DMS79 (cell line): ENCODE data around the gene RFX4.
A peak's percentile ranks its signal among the peaks of the same experiment; 100 is the strongest.
"Not testable (repeated sequence)": the region's sequence is repeated elsewhere in the genome, so short reads cannot be mapped to it uniquely, and the experiment has no call there.

Experiments used
- DNase-seq: peaks from one replicate; lab custom pipeline; 2025; lab: John Stamatoyannopoulos, UW

The RFX4 gene

GRCh38 chr12:106726603-106727202, 143.9 kb downstream of the RFX4 start:
- not testable (repeated sequence) for DNase-seq

DNA sequence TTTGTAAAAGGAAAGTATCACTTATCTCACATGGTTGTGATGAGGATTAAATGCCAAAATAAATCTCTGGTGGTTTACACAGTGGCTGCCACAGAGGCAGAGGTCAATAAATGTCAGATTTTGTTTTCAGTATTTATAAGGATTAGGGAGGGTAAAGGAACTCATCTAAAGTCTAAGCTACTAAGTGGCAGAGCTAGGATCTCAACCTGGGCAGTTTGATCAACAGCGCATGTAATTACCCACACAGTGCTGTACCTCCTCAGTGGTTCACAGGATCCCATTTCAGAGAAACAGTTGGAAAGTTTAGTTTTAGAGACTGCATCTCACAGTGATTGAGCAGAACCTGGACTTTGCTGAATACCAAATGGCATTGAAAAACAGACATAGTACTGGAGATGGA, 146.8 kb downstream of the RFX4 start:
- no peak for DNase-seq

- no peak for DNase-seq
Measured at GRCh38 chr12:106732890-106733289, 150.1 kb downstream of the RFX4 start.

DNA sequence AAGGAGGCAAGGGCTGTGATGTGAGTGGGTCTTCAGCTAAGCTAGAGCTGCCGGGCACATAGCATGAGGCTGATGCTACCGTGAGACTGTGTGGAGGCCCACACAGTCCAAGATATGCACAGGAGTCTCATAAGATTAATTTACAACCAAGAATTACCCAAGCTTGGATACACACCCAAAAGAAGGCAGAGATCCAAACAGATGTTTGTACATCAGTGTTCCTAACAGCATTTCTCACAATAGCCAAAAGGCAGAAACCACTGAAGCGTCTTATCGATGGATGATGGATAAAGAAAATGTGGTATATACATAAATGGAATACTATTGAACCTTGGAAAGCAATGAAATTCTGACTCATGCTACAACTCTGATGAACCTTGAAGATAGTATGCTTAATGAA, 150.9 kb downstream of the RFX4 start:
- no peak for DNase-seq

GRCh38 chr12:106736051-106736957, 153.5 kb downstream of the RFX4 start:
- DNase-seq: peak; percentile 5

DNA sequence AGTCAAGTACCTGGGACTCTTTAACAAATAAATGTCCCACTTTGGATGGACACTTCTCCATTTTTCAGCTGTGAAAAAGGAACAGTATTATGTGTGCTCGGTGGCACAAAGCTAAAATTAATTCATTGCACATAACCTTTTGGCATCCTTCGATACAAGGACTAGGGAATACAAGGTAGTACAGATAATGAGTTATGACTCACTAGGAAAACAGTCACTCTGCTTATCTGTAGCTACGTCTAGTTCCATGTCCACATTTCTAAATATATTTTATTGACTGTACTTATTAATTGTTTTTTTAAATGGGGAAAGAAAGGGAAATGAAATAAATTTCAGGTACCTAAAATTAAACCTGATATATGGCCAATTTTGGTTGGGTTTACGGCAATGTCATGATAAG, 156.5 kb downstream of the RFX4 start:
- DNase-seq: no peak

- DNase-seq: no peak
Measured at GRCh38 chr12:106739815-106740530, 157.2 kb downstream of the RFX4 start.

DNA sequence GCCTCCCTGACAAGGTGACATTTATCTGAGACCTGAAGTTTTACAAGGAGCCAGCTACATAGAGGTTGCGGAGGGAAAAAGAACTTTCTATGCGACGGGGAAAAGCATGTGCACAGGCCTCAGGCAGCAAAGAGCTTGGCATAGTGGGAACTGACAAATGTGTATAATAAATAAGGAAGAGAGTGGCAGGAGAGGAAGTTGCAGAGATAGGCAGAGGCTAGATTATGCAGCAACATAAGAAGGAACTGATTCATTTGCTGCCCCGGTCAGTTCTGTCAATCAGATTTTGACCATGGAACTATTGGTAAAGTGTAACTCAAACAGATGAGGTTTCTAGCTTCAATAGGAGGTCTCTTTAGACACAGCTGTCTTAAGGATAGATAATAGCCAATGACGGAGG, 158.0 kb downstream of the RFX4 start:
- no peak for DNase-seq

DNA sequence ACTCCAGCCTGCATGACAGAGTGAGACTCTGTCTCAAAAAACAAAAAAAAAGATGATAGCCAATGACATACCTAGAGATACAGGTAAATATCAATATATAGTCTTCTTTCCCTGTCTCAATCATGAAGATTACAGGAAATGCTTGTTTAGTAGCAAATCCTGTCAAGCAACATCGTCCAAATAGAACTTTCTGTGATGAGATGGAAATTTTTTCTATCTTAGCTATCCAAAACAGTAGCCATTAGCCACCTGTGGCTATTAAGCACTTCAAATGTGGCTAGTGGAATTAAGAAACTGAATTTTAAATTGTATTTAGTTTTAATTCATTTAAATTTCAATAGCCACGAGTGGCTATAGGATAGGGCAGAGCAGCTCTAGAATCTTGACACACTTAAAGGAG, 158.4 kb downstream of the RFX4 start:
- no peak for DNase-seq

- DNase-seq: no peak
Measured at GRCh38 chr12:106743270-106743988, 160.6 kb downstream of the RFX4 start.

GRCh38 chr12:106744600-106744999, 161.8 kb downstream of the RFX4 start:
- DNase-seq: no peak

GRCh38 chr12:106745181-106745745, 162.5 kb downstream of the RFX4 start:
- no peak for DNase-seq

- no peak for DNase-seq
Measured at GRCh38 chr12:106747973-106748436, 165.2 kb downstream of the RFX4 start.

- DNase-seq: no peak
Measured at GRCh38 chr12:106750524-106750923, 167.7 kb downstream of the RFX4 start.

GRCh38 chr12:106753526-106753925, 170.7 kb downstream of the RFX4 start:
- DNase-seq: no peak

DNA sequence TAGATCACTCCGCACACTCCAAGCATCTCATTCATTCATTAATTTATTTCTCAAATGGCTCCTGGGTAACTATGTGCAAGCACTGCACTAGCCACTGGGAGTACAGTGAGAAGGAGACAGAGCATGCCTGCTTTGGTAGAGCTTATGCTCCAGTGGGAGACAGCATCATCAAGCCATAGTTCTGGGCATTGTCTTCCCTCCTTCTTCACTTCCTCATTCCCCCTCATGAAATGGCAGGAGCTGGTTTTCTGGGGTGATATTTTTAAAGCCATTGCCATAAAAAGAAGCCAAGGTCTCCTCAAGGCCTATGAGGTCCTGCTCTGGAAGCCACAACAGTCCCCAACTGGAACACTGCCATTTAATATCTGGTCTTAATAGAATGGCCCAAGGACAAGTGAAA, 171.5 kb downstream of the RFX4 start:
- DNase-seq: no peak

- DNase-seq: no peak
Measured at GRCh38 chr12:106757623-106758348, 175.0 kb downstream of the RFX4 start.

- DNase-seq: peak; percentile 18
Measured at GRCh38 chr12:106758349-106759110, 175.7 kb downstream of the RFX4 start.

DNA sequence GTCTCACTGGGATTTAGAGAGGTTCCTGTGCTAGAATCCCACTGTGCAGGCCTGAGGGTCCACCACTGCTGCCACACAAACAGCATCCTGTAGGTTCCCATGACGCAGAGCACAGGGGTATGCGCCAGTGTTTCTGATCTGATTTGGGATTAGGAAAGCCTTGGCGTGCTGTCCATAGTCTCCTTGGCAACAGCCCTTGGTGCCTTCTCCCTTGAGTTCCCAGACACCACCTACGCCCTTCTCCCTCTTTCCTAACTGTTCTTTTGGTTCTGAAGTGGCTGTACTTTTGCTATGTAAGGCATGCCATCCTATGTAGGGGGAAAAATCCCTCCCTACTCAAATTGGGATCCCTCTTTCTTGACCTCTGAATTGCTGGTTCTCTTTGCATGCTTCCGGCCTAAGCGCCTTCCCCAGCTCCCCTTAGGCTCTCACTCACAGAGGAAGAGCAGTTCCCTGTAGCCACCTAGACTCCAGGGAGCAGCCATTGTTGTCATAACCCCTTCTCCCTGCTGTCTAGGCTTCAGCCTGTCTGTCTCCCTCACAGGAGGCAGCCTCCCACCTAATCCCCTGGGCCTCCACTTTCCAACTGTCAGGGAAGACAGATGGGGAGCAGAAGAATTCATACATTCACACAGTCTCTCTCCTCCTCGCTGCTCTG, 176.9 kb downstream of the RFX4 start:
- no peak for DNase-seq

DNA sequence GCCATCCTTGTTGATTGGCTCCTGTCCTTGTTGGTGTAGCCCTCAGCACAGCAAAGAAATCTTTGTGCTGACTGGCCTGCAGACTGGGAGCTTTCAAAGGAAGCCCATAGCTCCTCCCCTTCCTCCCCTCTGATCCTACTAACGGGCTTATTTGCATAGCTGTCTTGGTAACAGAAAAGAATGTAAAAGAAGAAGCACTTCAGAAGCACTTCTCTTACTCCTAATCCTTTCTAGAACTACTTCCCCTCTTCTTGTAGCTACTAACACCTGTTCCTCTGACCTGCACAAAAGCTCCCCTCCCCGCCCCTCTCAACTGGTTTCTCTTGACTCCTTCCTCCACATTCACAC, 177.4 kb downstream of the RFX4 start:
- peak; percentile 83 for DNase-seq
